Prostate gland (tissue), 2 donors: ENCODE data around the gene TRNAU1AP.

Experiments used
- CTCF ChIP-seq, 4 experiments: fragments of 200-600 bp in 2 of 4; fragments of 450-650 bp in 2 of 4; sonication (generic) in 2 of 4; IDR thresholded peaks; 1 replicate in 3 of 4; 2 replicates in 1 of 4; pipeline ENCODE4 v1.5.1; 2016 to 2019; ENCODE audit warnings: antibody characterized with exemption in 4 of 4, mild to moderate bottlenecking in 2 of 4, moderate library complexity in 2 of 4
- POLR2A ChIP-seq: fragments of 450-650 bp; IDR thresholded peaks from one replicate; pipeline ENCODE4 v1.6.1; 2016; ENCODE audit warnings: antibody characterized with exemption, mild to moderate bottlenecking
- POLR2AphosphoS5 ChIP-seq: sonication (generic); formaldehyde crosslinking; IDR thresholded peaks from one replicate; pipeline ENCODE4 v1.6.1; 2017; ENCODE audit warnings: antibody characterized with exemption

GRCh38 chr1:28577738-28578536, 25.1 kb downstream of the TRNAU1AP start:
- TF ChIP-seq POLR2A (no peak), CTCF (IDR thresholded peaks at IDR 0.05) (no peak), POLR2AphosphoS5 (no peak)
